ENCODE measurements around the gene SNX10. TPM values are rescaled to one million over a fixed set of nuclear protein-coding genes. Genes with fewer than 3 reads are reported as not detected.

SNX10 gene
- total RNA-seq, 2 experiments from 2014 or later: 28.1 to 35.5 TPM

DNA sequence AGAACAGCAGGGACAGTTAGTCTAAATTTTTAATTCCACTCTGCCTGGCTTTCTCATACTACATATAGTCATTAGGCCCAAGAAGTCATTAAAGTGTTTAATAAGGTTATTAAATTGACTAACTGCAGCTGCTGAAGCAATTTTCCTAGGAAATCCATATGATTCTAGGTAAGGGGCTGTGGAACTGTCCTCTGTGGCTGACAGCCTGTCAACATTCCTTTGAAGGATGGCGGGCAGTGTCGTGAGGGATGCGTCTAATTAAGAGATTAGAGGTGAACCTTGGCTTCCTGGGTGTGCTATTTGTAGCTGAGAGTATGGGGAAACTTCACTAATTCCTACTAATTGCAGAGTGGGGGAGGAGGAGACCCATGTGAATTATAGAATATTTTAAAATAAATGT, 64.6 kb downstream of the SNX10 start:
- no peak overlapping the region for H3K27ac Mint-ChIP-seq
- no peak overlapping the region for H3K4me3 Mint-ChIP-seq
- intact Hi-C loops (cut with DNase I, micrococcal nuclease): no loop called here
- CTCF ChIA-PET: interaction anchor here (0.6 to 1.5 kb wide), 6 partner anchors 10 to 180 kb away, joined by 3 to 6 read pairs (median 4); no protein-coding TSS in a partner anchor
- POLR2A ChIA-PET: no interaction called here
- peaks cover 2% of the 10 kb centered on the region for H3K36me3 Mint-ChIP-seq (ENCODE audit: low read depth)
- H3K27me3 Mint-ChIP-seq: no peaks in the 10 kb centered on the region
- peaks cover 2% of the 10 kb centered on the region for H3K4me1 Mint-ChIP-seq
- ATAC-seq: no peak
- H3K9me3 Mint-ChIP-seq (ENCODE audit: low read depth): no peaks in the 10 kb centered on the region
- no peak for DNase-seq

DNA sequence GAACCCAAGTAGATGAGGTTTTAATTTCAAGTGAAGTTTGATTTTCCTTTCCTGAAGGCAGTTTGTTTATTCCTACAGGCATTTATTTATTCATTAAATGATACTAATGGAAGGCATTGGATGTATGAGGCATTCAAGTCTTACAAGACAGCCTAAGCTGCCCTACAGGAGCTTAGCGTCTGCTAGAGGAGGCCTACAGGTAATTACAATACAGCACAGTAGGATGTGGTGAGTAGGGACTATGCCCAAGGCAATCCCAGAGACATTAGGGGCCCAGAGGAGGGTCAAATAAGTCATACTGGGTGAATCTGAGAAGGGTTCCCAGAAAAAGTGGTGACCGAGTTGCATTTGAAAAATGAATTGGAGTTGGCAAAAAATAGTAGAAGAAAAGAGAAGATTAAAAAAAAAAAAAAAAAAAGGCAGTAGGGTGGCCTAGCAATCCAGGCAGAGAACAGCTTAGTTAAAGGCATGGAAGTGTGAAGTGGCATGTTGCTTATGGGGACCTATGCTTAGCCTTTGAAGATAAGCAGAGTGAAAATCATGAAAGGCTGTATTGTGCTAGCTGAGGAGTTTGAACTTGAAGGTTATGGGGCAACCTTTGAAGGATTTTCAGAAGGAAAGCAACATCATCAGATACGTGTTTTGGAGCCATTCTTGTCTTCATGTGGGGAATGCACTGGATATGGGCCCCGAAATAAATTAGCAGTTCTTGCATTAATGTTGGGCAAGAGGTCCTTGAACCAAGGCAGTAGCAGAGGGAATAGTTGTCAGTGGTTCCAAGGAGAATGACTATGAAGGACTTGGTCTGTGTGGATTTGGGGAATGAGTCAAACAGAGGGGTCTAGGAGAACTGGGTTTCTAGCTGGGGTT, 65.5 kb downstream of the SNX10 start:
- CTCF ChIA-PET: interaction anchor here (0.6 to 1.5 kb wide), 6 partner anchors 8 to 465 kb away, joined by 3 to 5 read pairs (median 4); no protein-coding TSS in a partner anchor

GRCh38 chr7:26357799-26358151, 66.1 kb downstream of the SNX10 start:
- intact Hi-C loops (cut with DNase I, micrococcal nuclease): no loop called here
- H3K27ac Mint-ChIP-seq: no peak overlapping the region
- POLR2A ChIA-PET: no interaction called here
- H3K36me3 Mint-ChIP-seq (ENCODE audit: low read depth): no peaks in the 10 kb centered on the region
- H3K4me3 Mint-ChIP-seq: no peak overlapping the region
- ATAC-seq: no peak
- CTCF ChIA-PET: interaction anchor here (1.2 to 1.3 kb wide), 2 partner anchors 12 to 465 kb away, joined by 3 to 5 read pairs; no protein-coding TSS in a partner anchor
- DNase-seq: no peak
- peaks cover 2% of the 10 kb centered on the region for H3K4me1 Mint-ChIP-seq
- H3K27me3 Mint-ChIP-seq: no peaks in the 10 kb centered on the region
- H3K9me3 Mint-ChIP-seq (ENCODE audit: low read depth): no peaks in the 10 kb centered on the region

More for the DNA sequence above, 65.5 kb downstream of the SNX10 start:
- POLR2A ChIA-PET: no interaction called here
- Mint-ChIP-seq H3K4me1 (peaks cover 2% of the 10 kb centered on the region), H3K27me3 (no peaks in the 10 kb centered on the region), H3K36me3 (ENCODE audit: low read depth) (no peaks in the 10 kb centered on the region), H3K4me3 (no peak overlapping the region), H3K9me3 (ENCODE audit: low read depth) (no peaks in the 10 kb centered on the region), H3K27ac (no peak overlapping the region)
- DNase-seq (no peak), ATAC-seq (no peak)
- intact Hi-C loops (cut with DNase I, micrococcal nuclease): no loop called here

DNA sequence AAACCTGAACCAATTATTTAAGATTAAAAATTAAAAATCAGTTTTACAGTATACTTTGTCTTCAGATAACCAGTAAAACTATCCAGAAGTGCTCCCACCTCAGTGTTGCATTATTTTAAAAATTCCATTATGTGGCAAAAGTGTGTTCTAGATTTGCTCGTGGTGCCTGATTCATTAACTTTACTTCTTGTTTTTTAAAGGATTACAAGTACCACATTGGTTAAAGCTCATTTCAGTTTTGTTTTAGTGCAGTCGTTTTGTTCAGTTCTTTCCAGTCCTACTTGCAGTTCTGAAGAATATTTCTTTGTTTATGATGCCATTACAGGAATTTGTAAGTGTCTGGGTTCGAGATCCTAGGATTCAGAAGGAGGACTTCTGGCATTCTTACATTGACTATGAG, 69.0 kb downstream of the SNX10 start:
- H3K27ac Mint-ChIP-seq: no peak overlapping the region
- no peak for ATAC-seq
- H3K36me3 Mint-ChIP-seq (ENCODE audit: low read depth): peaks cover 4% of the 10 kb centered on the region
- intact Hi-C loops (cut with DNase I, micrococcal nuclease): no loop called here
- no peak for DNase-seq
- H3K4me1 Mint-ChIP-seq: peaks cover 5% of the 10 kb centered on the region
- POLR2A ChIA-PET: interaction anchor here (0.6 kb wide), 2 partner anchors 175 to 282 kb away, joined by 3 read pairs; no protein-coding TSS in a partner anchor
- CTCF ChIA-PET: interaction anchor here (1.2 kb wide), 1 partner anchor 12 kb away, joined by 3 read pairs; no protein-coding TSS in a partner anchor
- H3K9me3 Mint-ChIP-seq (ENCODE audit: low read depth): no peaks in the 10 kb centered on the region
- no peaks in the 10 kb centered on the region for H3K27me3 Mint-ChIP-seq
- no peak overlapping the region for H3K4me3 Mint-ChIP-seq

- peaks cover 5% of the 10 kb centered on the region for H3K4me1 Mint-ChIP-seq
- no peaks in the 10 kb centered on the region for H3K9me3 Mint-ChIP-seq (ENCODE audit: low read depth)
- no peak for ATAC-seq
- intact Hi-C loops (cut with DNase I, micrococcal nuclease): no loop called here
- peaks cover 4% of the 10 kb centered on the region for H3K36me3 Mint-ChIP-seq (ENCODE audit: low read depth)
- no peaks in the 10 kb centered on the region for H3K27me3 Mint-ChIP-seq
- ChIA-PET POLR2A (no interaction called here), CTCF (interaction anchor here (0.6 to 1.7 kb wide), 4 partner anchors 155 to 469 kb away, joined by 3 to 8 read pairs (median 4); no protein-coding TSS in a partner anchor)
- DNase-seq: no peak
- H3K4me3 Mint-ChIP-seq: no peak overlapping the region
- no peak overlapping the region for H3K27ac Mint-ChIP-seq
These were observed 70.0 kb downstream of the SNX10 start for GRCh38 chr7:26361637-26362036.

- POLR2A ChIA-PET: no interaction called here
- no peaks in the 10 kb centered on the region for H3K9me3 Mint-ChIP-seq (ENCODE audit: low read depth)
These were observed 71.8 kb downstream of the SNX10 start for GRCh38 chr7:26363465-26363864.

DNA sequence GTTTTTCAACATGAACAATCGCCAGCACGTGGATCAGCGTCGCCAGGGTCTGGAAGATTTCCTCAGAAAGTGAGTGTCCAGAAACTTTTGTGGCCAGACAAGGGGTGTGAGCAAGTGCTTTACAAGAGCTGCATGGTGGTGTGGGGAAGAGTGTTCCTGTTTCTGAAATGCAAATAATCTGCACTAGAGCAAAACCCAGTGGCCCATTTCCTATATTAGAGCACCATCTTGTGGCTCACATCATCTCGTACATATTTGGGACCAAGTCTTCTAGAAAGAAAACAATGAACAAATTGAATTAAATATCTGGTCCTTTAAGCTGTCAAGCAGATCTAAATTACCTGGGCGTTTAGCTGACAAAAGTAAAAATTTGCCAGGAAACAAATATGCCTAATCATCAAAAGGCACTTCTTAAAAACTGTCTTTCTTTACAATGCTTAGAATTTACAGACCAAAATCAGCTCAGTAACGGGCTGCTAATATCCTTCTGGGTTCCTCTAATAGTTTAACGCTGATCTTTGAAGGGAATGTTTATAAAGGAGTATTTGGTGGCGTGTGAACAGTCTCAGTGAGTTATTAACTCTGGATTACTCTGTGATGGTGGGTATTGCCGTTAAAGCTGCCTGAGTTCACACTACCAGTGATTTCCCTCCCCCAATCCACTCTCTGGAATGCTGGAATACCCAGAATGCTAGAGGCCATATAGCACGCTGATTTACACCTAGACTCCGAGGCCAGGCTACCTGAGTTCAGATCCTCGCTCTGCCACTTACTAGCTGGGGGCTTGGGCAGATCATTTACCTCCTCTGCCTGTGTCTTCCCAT, 73.6 kb downstream of the SNX10 start:
- Mint-ChIP-seq H3K4me1 (peaks cover 8% of the 10 kb centered on the region), H3K9me3 (ENCODE audit: low read depth) (no peaks in the 10 kb centered on the region), H3K4me3 (no peak overlapping the region), H3K36me3 (ENCODE audit: low read depth) (peaks cover 4% of the 10 kb centered on the region), H3K27ac (no peak overlapping the region), H3K27me3 (no peaks in the 10 kb centered on the region)
- peak; percentile 61 for ATAC-seq
- ChIA-PET POLR2A (no interaction called here), CTCF (interaction anchor here (0.6 to 5.0 kb wide), 36 partner anchors 8 to 521 kb away, joined by 3 to 46 read pairs (median 4); partner anchors contain the start of gene NFE2L3)
- DNase-seq: peak; percentile 60
- intact Hi-C loops (cut with DNase I, micrococcal nuclease): loop anchor here (1.0 to 5.0 kb wide), 10 partner anchors 72 to 473 kb away; partner anchors contain the start of genes CBX3 (in 1 of the 2), HNRNPA2B1 (in 1 of the 2) and SNX10 (in 1 of the 2)

More at GRCh38 chr7:26363465-26363864, 71.8 kb downstream of the SNX10 start:
- intact Hi-C loops (cut with DNase I, micrococcal nuclease): no loop called here
- DNase-seq (no peak), ATAC-seq (no peak)
- peaks cover 4% of the 10 kb centered on the region for H3K36me3 Mint-ChIP-seq (ENCODE audit: low read depth)
- no peaks in the 10 kb centered on the region for H3K27me3 Mint-ChIP-seq
- H3K27ac Mint-ChIP-seq: no peak overlapping the region
- no peak overlapping the region for H3K4me3 Mint-ChIP-seq
- CTCF ChIA-PET: interaction anchor here (0.6 to 5.0 kb wide), 7 partner anchors 9 to 470 kb away, joined by 3 to 46 read pairs (median 10); no protein-coding TSS in a partner anchor
- peaks cover 5% of the 10 kb centered on the region for H3K4me1 Mint-ChIP-seq

GRCh38 chr7:26365901-26366275, 74.2 kb downstream of the SNX10 start:
- H3K4me3 Mint-ChIP-seq: no peak overlapping the region

DNA sequence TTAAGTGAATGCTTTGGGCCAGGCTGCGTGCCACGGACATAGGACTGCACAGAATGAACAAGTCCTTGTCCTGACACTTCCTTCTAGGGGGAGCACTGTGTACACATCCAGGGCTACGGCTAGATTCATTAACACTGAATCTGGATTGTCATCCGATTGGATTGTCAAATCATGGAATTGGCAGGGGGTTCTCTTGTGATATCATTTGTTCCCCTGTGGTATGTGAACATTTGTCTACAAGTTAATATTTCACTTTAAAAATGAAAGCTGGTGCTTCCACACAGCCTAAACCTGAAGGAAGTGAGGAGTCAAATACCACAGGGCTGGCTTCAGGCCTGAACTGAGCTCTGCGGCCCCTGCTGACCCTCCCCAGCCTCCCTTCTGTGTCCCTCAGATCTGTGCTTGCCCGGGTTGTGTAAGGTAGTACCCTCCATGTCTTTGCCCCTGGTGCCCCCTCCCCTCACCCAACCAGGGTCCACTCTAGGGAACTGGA, 75.6 kb downstream of the SNX10 start:
- Mint-ChIP-seq H3K27ac (no peak overlapping the region), H3K9me3 (ENCODE audit: low read depth) (no peaks in the 10 kb centered on the region), H3K4me3 (no peak overlapping the region), H3K4me1 (peaks cover 5% of the 10 kb centered on the region), H3K36me3 (ENCODE audit: low read depth) (peaks cover 9% of the 10 kb centered on the region), H3K27me3 (no peaks in the 10 kb centered on the region)
- ChIA-PET CTCF (interaction anchor here (0.6 to 5.0 kb wide), 2 partner anchors 66 to 276 kb away, joined by 3 to 42 read pairs; no protein-coding TSS in a partner anchor), POLR2A (no interaction called here)
- ATAC-seq (no peak), DNase-seq (no peak)
- intact Hi-C loops (cut with DNase I, micrococcal nuclease): loop anchor here in 1 of 2 experiments (5.0 kb wide), 2 partner anchors 165 to 290 kb away; partner anchors contain the start of genes CBX3 and HNRNPA2B1

More at GRCh38 chr7:26365901-26366275, 74.2 kb downstream of the SNX10 start:
- ChIA-PET POLR2A (no interaction called here), CTCF (interaction anchor here (0.6 to 5.0 kb wide), 29 partner anchors 9 to 521 kb away, joined by 3 to 46 read pairs (median 5); partner anchors contain the start of gene NFE2L3)
- Mint-ChIP-seq H3K9me3 (ENCODE audit: low read depth) (no peaks in the 10 kb centered on the region), H3K4me1 (peaks cover 5% of the 10 kb centered on the region), H3K27ac (no peak overlapping the region), H3K27me3 (no peaks in the 10 kb centered on the region), H3K36me3 (ENCODE audit: low read depth) (peaks cover 4% of the 10 kb centered on the region)
- intact Hi-C loops (cut with DNase I, micrococcal nuclease): loop anchor here (1.0 to 5.0 kb wide), 10 partner anchors 73 to 474 kb away; partner anchors contain the start of genes CBX3 (in 1 of the 2), HNRNPA2B1 (in 1 of the 2) and SNX10 (in 1 of the 2)
- DNase-seq (no peak), ATAC-seq (peak; percentile 23)

DNA sequence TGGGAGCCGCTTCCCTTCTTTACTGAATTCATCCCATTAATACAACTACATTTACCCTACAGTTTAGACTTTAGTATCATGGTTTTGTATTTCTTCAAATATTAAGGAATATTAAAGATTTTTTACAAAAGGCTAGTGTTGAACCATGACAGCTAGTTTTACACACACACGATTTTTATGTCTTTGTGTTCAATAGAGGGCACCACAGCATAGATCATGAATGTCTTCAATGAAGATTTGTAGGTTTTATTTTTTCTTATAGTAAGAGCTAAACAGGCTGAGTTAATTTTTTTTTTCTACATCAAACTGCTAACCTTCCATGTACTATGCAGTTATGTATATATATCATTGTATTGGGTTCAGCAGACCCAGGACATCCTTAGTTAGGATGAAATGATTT, 76.9 kb downstream of the SNX10 start:
- Mint-ChIP-seq H3K9me3 (ENCODE audit: low read depth) (no peaks in the 10 kb centered on the region), H3K27me3 (no peaks in the 10 kb centered on the region), H3K4me3 (no peak overlapping the region), H3K4me1 (peaks cover 5% of the 10 kb centered on the region), H3K27ac (no peak overlapping the region), H3K36me3 (ENCODE audit: low read depth) (peaks cover 15% of the 10 kb centered on the region)
- DNase-seq: no peak
- POLR2A ChIA-PET: no interaction called here
- intact Hi-C loops (cut with DNase I, micrococcal nuclease): loop anchor here (2.0 to 5.0 kb wide), 4 partner anchors 132 to 792 kb away; partner anchors contain the start of genes CBX3 (in 1 of the 2) and HNRNPA2B1 (in 1 of the 2)
- CTCF ChIA-PET: interaction anchor here (0.6 to 2.9 kb wide), 18 partner anchors 9 to 792 kb away, joined by 3 to 37 read pairs (median 8); no protein-coding TSS in a partner anchor
- ATAC-seq: no peak
